T-helper 9 cell (primary cell): Measurements from ENCODE around the gene PCDHGB4.
"Not testable (repeated sequence)": the region's sequence is repeated elsewhere in the genome, so short reads cannot be mapped to it uniquely, and the experiment has no call there.

Experiments
- DNase-seq: peaks from one replicate; pipeline ENCODE4 v3.0.0-alpha.2; 2020

The PCDHGB4 gene

GRCh38 chr5:141430332-141431113 is 43.0 kb downstream of the PCDHGB4 start, which contains the start of gene PCDHGA12:
Gene PCDHGA12 (plus strand): TSS chr5:141430507. CDS start chr5:141430760, 253 bp downstream.
- no peak for DNase-seq

GRCh38 chr5:141431286-141431685 is 43.8 kb downstream of the PCDHGB4 start:
- no peak for DNase-seq

GRCh38 chr5:141432308-141432707 is 44.8 kb downstream of the PCDHGB4 start:
- DNase-seq: not testable (repeated sequence)

GRCh38 chr5:141432726-141433125 is 45.2 kb downstream of the PCDHGB4 start:
- DNase-seq: not testable (repeated sequence)

- no peak for DNase-seq
Measured at GRCh38 chr5:141434006-141434405, 46.5 kb downstream of the PCDHGB4 start.

GRCh38 chr5:141437221-141437620 is 49.7 kb downstream of the PCDHGB4 start:
- DNase-seq: no peak

- DNase-seq: no peak
Measured at GRCh38 chr5:141439411-141440141, 52.1 kb downstream of the PCDHGB4 start.
